ENCODE results near the gene KIF1A.
"Not testable (repeated sequence)": the region's sequence is repeated elsewhere in the genome, so short reads cannot be mapped to it uniquely, and the experiment has no call there.

- not testable (repeated sequence) for TF ChIP-seq USF2 (IDR thresholded peaks at IDR 0.05; ENCODE audit: borderline replicate concordance, low read depth, low read length); RBBP5 (conservative IDR thresholded peaks at IDR 0.05); BCLAF1 (IDR thresholded peaks at IDR 0.05); MAX (IDR thresholded peaks at IDR 0.05; ENCODE audit: low read depth, low read length); BCL11A (IDR thresholded peaks at IDR 0.05; ENCODE audit: low read depth, low read length); CBX5 (IDR thresholded peaks at IDR 0.05; ENCODE audit: low read depth)
Observed at GRCh38 chr2:240678043-240678442, 142.0 kb downstream of the KIF1A start.
